H1 (cell line): ENCODE data around the gene VAMP2. TPM values are rescaled to one million over a fixed set of nuclear protein-coding genes. Genes with fewer than 3 reads are reported as not detected.

Source experiments
- GABPA ChIP-seq: IDR thresholded peaks from 2 replicates; pipeline ENCODE4 v1.6.1; 2011; ENCODE audit warnings: mild to moderate bottlenecking, low read length, moderate library complexity, borderline replicate concordance; ENCODE audit not compliant: insufficient read depth
- polyA plus RNA-seq, 7 experiments: library from polyadenylated mRNA; depleted of rRNA in 3 of 7; stranded (reverse) in 5 of 7; unstranded in 2 of 7; fragments of >200 nt in 5 of 7; fragments of 200-250 nt in 2 of 7; gene quantifications; 1 replicate in 5 of 7; 2 replicates in 1 of 7; 4 replicates in 1 of 7; pipeline versions ENCODE4 v1.2.1 to v1.2.3, GENCODE V29; 2011 to 2013; ENCODE audit warnings: missing spikeins in 2 of 7, mixed read lengths in 2 of 7
- total RNA-seq: library from RNA; stranded (reverse); fragmentation: NEBNext Ultra II Directional; extraction: Animal tissue kit (Norgen Biotek cat#: 25700); gene quantifications from 2 replicates; pipeline ENCODE4 v1.2.1, GENCODE V29; 2021

VAMP2 gene
- total and polyA plus RNA-seq, 2 of the 8 experiments (the other 6 are each of a cell fraction or from before 2014, with no cell fraction given) = 19.3 to 20.5 TPM

DNA sequence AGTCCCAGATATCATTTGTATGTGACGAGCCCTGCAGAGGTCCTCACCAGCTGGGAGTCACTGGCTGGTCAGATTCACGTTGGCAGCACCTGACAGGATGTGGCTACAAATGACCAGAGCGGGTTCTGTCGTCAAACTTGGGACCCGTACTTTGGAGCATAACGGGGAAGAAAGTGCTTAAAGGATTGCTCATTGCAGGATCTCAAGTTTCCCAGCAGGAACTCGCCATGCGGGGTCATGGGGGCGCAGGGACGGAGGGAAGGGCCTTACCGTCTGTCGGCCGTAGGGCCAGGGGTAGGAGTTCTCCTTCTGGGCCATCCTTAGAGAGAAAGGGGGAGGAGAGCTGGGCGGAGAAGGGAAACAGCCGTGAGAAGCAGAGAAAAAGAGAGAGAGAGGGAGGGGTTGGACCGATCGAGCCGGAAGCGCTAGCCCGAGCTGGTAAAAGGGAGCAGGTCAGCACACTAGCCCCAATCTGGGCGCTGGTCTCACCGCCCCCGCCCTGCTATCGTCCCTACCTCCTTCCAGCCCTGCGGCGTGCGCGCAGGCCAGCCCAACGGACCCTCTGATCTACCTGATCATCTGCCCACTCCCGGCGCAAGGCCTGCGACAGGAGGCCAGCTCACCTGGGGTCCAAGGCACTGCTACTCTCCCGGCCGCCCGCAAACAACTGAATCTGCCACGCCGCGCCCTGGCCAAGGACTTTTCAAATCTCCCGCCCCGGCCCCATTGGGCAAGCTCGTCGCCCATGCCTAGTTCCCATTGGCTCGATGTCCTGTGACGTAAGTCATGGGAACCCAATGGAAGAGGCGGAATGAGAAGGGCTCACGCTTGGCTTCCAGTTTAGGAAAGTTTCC is 47.4 kb upstream of the VAMP2 start, which contains the start of gene AURKB (continued):
- no peak for TF ChIP-seq GABPA
- TF ChIP-seq, all 59 proteins: peak for 22
